Right lobe of liver (tissue), 4 donors: ENCODE data around the gene APRT.

ENCODE experiments used
- CTCF ChIP-seq, 4 donors: fragments of 200-600 bp in 3 of 4; fragments of 450-650 bp in 1 of 4; IDR thresholded peaks; one replicate each; pipeline versions ENCODE4 v1.5.1 to v1.8.0; 2016 to 2022; ENCODE audit warnings: antibody characterized with exemption in 4 of 4, mild to moderate bottlenecking in 2 of 4
- POLR2A ChIP-seq: fragments of 450-650 bp; IDR thresholded peaks from one replicate; pipeline ENCODE4 v1.6.1; 2017; ENCODE audit warnings: antibody characterized with exemption, mild to moderate bottlenecking
- donor health status: DM: no; HTN: no; CAD: no.
- donor health status: DM: no; HTN: no; CAD: no.
- donor health status: DM: no; HTN: yes; CAD: no.

GRCh38 chr16:88826070-88826840 lies 14.5 kb upstream of the APRT start:
- TF ChIP-seq CTCF (IDR thresholded peaks at IDR 0.05), result no peak
- no peak for TF ChIP-seq POLR2A
